ENCODE data around the gene FAM163B.

- TF ChIP-seq CTCF (IDR thresholded peaks at IDR 0.05; ENCODE audit: low read depth, low read length, missing input control) (no peak), TAF1 (conservative IDR thresholded peaks at IDR 0.05) (no peak), RAD21 (IDR thresholded peaks at IDR 0.05) (no peak), MAX (IDR thresholded peaks at IDR 0.05) (no peak), YY1 (IDR thresholded peaks at IDR 0.05) (no peak), EGR1 (IDR thresholded peaks at IDR 0.05; ENCODE audit: low read depth in 2 of 2) (no peak), ATF3 (IDR thresholded peaks at IDR 0.05) (no peak), JUND (IDR thresholded peaks at IDR 0.05) (no peak), SP1 (IDR thresholded peaks at IDR 0.05) (no peak), REST (IDR thresholded peaks at IDR 0.05) (no peak)
Measured at GRCh38 chr9:133553123-133553522, 56.1 kb downstream of the FAM163B start.

All from liver (tissue), 3 donors.